Stomach smooth muscle (tissue), 2 donors: ENCODE data around the gene ARL4D.
"Not testable (repeated sequence)": the region's sequence is repeated elsewhere in the genome, so short reads cannot be mapped to it uniquely, and the experiment has no call there.

Experiments
- H3K27ac ChIP-seq: one replicate; pipeline ENCODE4 v1.7.0; 2013; ENCODE audit warnings: mild to moderate bottlenecking, low read length, inconsistent platforms
- H3K27me3 ChIP-seq, 2 donors: one replicate each; pipeline ENCODE4 v1.7.0; 2013; ENCODE audit warnings: low read length in 2 of 2; ENCODE audit not compliant: insufficient read depth in 2 of 2, control insufficient read depth in 1 of 2
- H3K36me3 ChIP-seq, 2 donors: one replicate each; pipeline ENCODE4 v1.7.0; 2013; ENCODE audit warnings: low read length in 2 of 2; ENCODE audit not compliant: control insufficient read depth in 2 of 2, insufficient read depth in 2 of 2
- H3K4me1 ChIP-seq: one replicate; pipeline ENCODE4 v1.7.0; 2013; ENCODE audit warnings: low read length; ENCODE audit not compliant: control insufficient read depth, insufficient read depth
- H3K4me3 ChIP-seq, 2 donors: one replicate each; pipeline ENCODE4 v1.7.0; 2013; ENCODE audit warnings: low read length in 2 of 2
- H3K9ac ChIP-seq, 2 donors: one replicate each; pipeline ENCODE4 v1.7.0; 2013; ENCODE audit warnings: low read length in 2 of 2, mild to moderate bottlenecking in 1 of 2
- H3K9me3 ChIP-seq, 2 donors: one replicate each; pipeline ENCODE4 v1.7.0; 2013; ENCODE audit warnings: low read length in 2 of 2; ENCODE audit not compliant: control insufficient read depth in 2 of 2
- donor health status: healthy.
- donor health status: Pancreatic carcinoma.

ARL4D gene

DNA sequence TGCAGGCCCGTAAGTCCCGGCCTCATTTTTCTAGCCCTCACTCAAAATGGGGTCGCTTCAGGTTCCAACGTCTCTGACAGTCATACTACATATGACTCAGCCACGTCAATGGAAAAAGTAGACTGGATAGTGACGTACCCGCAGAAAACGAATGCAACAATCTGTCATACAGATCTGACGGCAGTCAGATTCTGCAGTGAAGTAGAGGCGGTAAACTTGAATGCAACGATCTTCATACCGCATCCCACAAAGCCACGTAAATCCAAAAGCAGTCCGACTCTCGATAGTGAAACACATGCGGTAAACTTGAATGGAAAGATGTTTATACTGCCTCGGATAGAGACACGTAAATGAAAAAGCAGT lies 38.4 kb upstream of the ARL4D start:
- Histone ChIP-seq H3K9ac (peak overlapping the region; percentile 81 to 90), H3K36me3 (no peaks in the 10 kb centered on the region), H3K9me3 (no peaks in the 10 kb centered on the region), H3K27ac (peak overlapping the region; percentile 91), H3K4me1 (peaks cover 11% of the 10 kb centered on the region), H3K4me3 (peak overlapping the region; percentile 79 to 86), H3K27me3 (no peaks in the 10 kb centered on the region)

- Histone ChIP-seq H3K4me3 (peak overlapping the region; percentile 79 to 86), H3K9ac (peak overlapping the region; percentile 81 to 90), H3K36me3 (no peaks in the 10 kb centered on the region), H3K4me1 (peaks cover 11% of the 10 kb centered on the region), H3K27ac (peak overlapping the region; percentile 91), H3K9me3 (no peaks in the 10 kb centered on the region), H3K27me3 (no peaks in the 10 kb centered on the region)
Measured at GRCh38 chr17:43360739-43361505, 37.9 kb upstream of the ARL4D start.

- H3K4me3 ChIP-seq = no peak overlapping the region
- no peaks in the 10 kb centered on the region for H3K27me3 ChIP-seq
- no peaks in the 10 kb centered on the region for H3K9me3 ChIP-seq
- H3K9ac ChIP-seq = no peak overlapping the region
- no peaks in the 10 kb centered on the region for H3K36me3 ChIP-seq
- H3K27ac ChIP-seq = no peak overlapping the region
- H3K4me1 ChIP-seq = peaks cover 16% of the 10 kb centered on the region
Measured at GRCh38 chr17:43363181-43363925, 35.4 kb upstream of the ARL4D start.

DNA sequence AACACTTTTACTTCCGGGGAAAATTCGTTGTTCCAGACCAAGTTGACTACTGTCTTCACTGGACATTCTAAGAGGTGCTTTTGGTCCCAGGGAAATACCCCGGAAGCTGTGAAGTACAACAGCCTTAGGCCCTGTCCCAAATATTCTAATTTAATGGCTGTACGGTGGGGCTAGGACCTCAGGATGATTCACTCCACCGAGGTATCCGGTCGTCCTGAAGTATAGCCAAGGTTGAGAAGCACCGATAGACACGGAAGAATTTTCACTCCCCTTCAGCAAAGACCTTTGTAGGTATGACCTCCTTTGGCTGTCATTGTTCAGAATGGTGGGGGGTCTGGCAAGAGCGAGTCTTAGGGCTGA lies 34.9 kb upstream of the ARL4D start:
- Histone ChIP-seq H3K27ac (no peak overlapping the region), H3K36me3 (no peaks in the 10 kb centered on the region), H3K9ac (no peak overlapping the region), H3K4me1 (peaks cover 16% of the 10 kb centered on the region), H3K27me3 (no peaks in the 10 kb centered on the region), H3K9me3 (no peaks in the 10 kb centered on the region), H3K4me3 (no peak overlapping the region)

GRCh38 chr17:43365356-43365755 lies 33.4 kb upstream of the ARL4D start:
- no peaks in the 10 kb centered on the region for H3K27me3 ChIP-seq
- H3K9ac ChIP-seq = no peak overlapping the region
- H3K4me1 ChIP-seq = peaks cover 18% of the 10 kb centered on the region
- no peak overlapping the region for H3K4me3 ChIP-seq
- no peaks in the 10 kb centered on the region for H3K36me3 ChIP-seq
- no peak overlapping the region for H3K27ac ChIP-seq
- no peaks in the 10 kb centered on the region for H3K9me3 ChIP-seq

- H3K27me3 ChIP-seq, H3K27ac ChIP-seq, H3K9ac ChIP-seq, H3K36me3 ChIP-seq, H3K9me3 ChIP-seq, H3K4me3 ChIP-seq: not testable (repeated sequence)
- peaks cover 20% of the 10 kb centered on the region for H3K4me1 ChIP-seq
Measured at GRCh38 chr17:43365921-43366320, 32.9 kb upstream of the ARL4D start.

DNA sequence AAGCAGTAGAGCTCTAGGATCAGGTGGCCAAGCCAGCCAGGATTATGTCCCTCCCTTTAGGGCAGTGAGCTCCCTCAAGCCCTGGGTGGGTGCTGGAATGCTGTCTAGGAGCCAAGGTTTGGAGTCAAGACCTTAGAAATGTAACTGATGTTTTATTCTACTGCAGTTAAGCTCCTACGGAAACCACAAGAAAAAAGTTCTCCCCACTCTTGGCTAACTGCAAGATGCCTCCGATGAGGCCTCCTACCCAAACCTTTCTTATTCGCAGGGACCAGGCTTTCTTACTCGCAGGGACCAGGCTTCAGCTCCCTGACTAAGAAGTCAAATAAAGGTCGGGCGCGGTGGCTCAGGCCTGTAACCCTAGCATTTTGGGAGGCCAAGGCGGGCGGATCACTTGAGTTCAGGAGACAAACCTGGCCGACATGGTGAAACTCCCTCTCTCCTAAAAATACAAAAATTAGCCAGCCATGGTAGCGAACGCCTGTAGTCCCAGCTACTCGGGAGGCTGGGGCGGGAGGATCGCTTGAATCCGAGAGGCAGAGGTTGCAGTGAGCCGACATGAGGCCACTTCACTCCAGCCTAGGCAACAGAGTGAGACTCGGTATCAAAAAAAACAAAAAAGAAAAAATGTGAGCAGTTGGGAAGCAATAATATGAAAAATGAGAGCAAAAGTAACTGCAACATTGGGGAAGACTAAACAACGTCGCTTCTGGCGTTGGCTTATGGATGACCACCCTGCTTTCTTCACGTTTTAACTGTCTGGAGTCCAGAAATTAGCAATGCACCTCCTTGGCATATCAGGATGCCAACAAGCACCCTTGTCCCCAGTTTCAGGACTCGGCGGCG lies 31.7 kb upstream of the ARL4D start:
- peak overlapping the region; percentile 54 to 72 for H3K4me3 ChIP-seq
- peak overlapping the region; percentile 98 for H3K27ac ChIP-seq
- H3K9ac ChIP-seq = peak overlapping the region; percentile 96 to 98
- peaks cover 20% of the 10 kb centered on the region for H3K4me1 ChIP-seq
- H3K36me3 ChIP-seq = no peaks in the 10 kb centered on the region
- H3K9me3 ChIP-seq = no peaks in the 10 kb centered on the region
- no peaks in the 10 kb centered on the region for H3K27me3 ChIP-seq

DNA sequence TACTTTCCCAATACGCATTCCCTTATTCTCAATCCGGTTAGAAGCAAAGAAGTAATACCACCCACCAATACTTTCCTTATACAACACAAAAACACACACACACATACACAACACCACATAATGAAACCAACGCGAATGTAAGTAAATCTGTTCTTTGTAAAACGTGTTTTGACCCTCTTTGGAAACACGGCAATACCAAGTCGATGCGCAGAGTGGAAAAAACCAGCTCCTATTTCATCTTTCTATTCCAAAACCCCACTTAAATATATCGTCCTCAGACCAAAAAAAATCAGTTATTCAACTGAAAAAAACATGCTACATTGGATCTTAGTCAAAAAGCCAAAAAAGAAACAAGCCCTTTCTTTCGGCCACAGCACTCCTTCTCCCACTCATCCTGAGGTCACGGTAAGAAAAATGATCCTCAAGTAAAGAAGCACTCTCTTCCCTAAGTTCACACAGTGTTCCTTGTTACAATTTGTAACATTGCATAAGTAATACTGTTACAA lies 31.0 kb upstream of the ARL4D start:
- Histone ChIP-seq H3K27me3 (no peaks in the 10 kb centered on the region), H3K4me1 (peaks cover 20% of the 10 kb centered on the region), H3K9me3 (no peaks in the 10 kb centered on the region), H3K4me3 (peak overlapping the region; percentile 54 to 72), H3K36me3 (no peaks in the 10 kb centered on the region), H3K9ac (peak overlapping the region; percentile 96 to 98), H3K27ac (peak overlapping the region; percentile 98)

GRCh38 chr17:43368740-43369506 lies 29.9 kb upstream of the ARL4D start:
- H3K27ac ChIP-seq = peak overlapping the region; percentile 98
- H3K4me3 ChIP-seq = peak overlapping the region; percentile 64 to 72
- peaks cover 20% of the 10 kb centered on the region for H3K4me1 ChIP-seq
- peak overlapping the region; percentile 96 to 98 for H3K9ac ChIP-seq
- H3K36me3 ChIP-seq = no peaks in the 10 kb centered on the region
- no peaks in the 10 kb centered on the region for H3K9me3 ChIP-seq
- H3K27me3 ChIP-seq = no peaks in the 10 kb centered on the region

- H3K27ac ChIP-seq = peak overlapping the region; percentile 98
- H3K4me1 ChIP-seq = peaks cover 20% of the 10 kb centered on the region
- no peaks in the 10 kb centered on the region for H3K27me3 ChIP-seq
- H3K4me3 ChIP-seq = peak overlapping the region; percentile 64 to 72
- no peaks in the 10 kb centered on the region for H3K9me3 ChIP-seq
- H3K9ac ChIP-seq = peak overlapping the region; percentile 93 to 98
- H3K36me3 ChIP-seq = no peaks in the 10 kb centered on the region
Measured at GRCh38 chr17:43369986-43370385, 28.8 kb upstream of the ARL4D start.
